SU-DHL-6 (cell line): ENCODE data around the gene DCLRE1C.

ENCODE experiments used
- H2AFZ ChIP-seq: fragments of 200-600 bp; sonication (generic); 2 replicates; pipeline ENCODE4 v1.6.1; 2014; ENCODE audit warnings: low read depth, mild to moderate bottlenecking, moderate library complexity, mixed read lengths, antibody characterized with exemption, low read length; ENCODE audit not compliant: severe bottlenecking
- H3F3A ChIP-seq: fragments of 200-600 bp; shearing (Covaris generic); 2 replicates; pipeline ENCODE4 v1.6.0; 2016; ENCODE audit warnings: antibody characterized with exemption, mild to moderate bottlenecking; ENCODE audit not compliant: insufficient read depth
- H3K27ac ChIP-seq: fragments of 200-600 bp; sonication (generic); 2 replicates; pipeline ENCODE4 v1.5.1; 2016; ENCODE audit warnings: low read depth, mild to moderate bottlenecking, low read length, moderate library complexity, mixed read lengths
- H3K27me3 ChIP-seq: fragments of 200-600 bp; sonication (generic), shearing (Covaris generic); 2 replicates; pipeline ENCODE4 v1.6.0; 2014; ENCODE audit warnings: mild to moderate bottlenecking, low read length
- H3K36me3 ChIP-seq: fragments of 200-600 bp; sonication (generic); 2 replicates; pipeline ENCODE4 v1.6.1; 2014; ENCODE audit warnings: mild to moderate bottlenecking, low read length, mixed read lengths
- H3K4me2 ChIP-seq: fragments of 300-600, 200-600 bp; shearing (Covaris generic), sonication (generic); 2 replicates; pipeline ENCODE4 v1.6.0; 2014; ENCODE audit warnings: low read length, low read depth, mild to moderate bottlenecking; ENCODE audit not compliant: poor library complexity, severe bottlenecking
- H3K4me3 ChIP-seq: fragments of 200-600 bp; sonication (generic); 2 replicates; pipeline ENCODE4 v1.5.1; 2014; ENCODE audit warnings: antibody characterized with exemption, low read length, mild to moderate bottlenecking, mixed read lengths; ENCODE audit not compliant: insufficient read depth, poor library complexity, severe bottlenecking
- H3K79me2 ChIP-seq: fragments of 200-600 bp; sonication (generic); 2 replicates; pipeline ENCODE4 v1.6.1; 2014; ENCODE audit warnings: mild to moderate bottlenecking, low read length, moderate library complexity; ENCODE audit not compliant: insufficient read depth
- H3K9ac ChIP-seq: fragments of 200-600 bp; sonication (generic); 2 replicates; pipeline ENCODE4 v1.7.0; 2014; ENCODE audit warnings: mild to moderate bottlenecking, low read length
- H3K9me2 ChIP-seq: fragments of 200-600 bp; sonication (generic); replicated peaks from 2 replicates; pipeline ENCODE4 v1.6.1; 2014; ENCODE audit warnings: low read length; ENCODE audit not compliant: insufficient read depth
- H3K9me3 ChIP-seq: fragments of 200-600 bp; sonication (generic); 2 replicates; pipeline ENCODE4 v1.6.1; 2014; ENCODE audit warnings: low read length, mixed read lengths; ENCODE audit not compliant: insufficient read depth
- H4K20me1 ChIP-seq: fragments of 200-600 bp; sonication (generic); 2 replicates; pipeline ENCODE4 v1.6.1; 2014; ENCODE audit warnings: low read depth, mild to moderate bottlenecking, antibody characterized with exemption, low read length, moderate library complexity, mixed read lengths
- CTCF ChIP-seq: fragments of 200-600 bp; sonication (generic); IDR thresholded peaks from one replicate; pipeline ENCODE4 v1.5.1; 2017; ENCODE audit warnings: antibody characterized with exemption, mild to moderate bottlenecking, low read length, moderate library complexity; ENCODE audit not compliant: insufficient read depth, poor library complexity, severe bottlenecking
- EZH2phosphoT487 ChIP-seq: fragments of 200-600 bp; sonication (generic), shearing (Covaris generic); conservative IDR thresholded peaks from 2 replicates; pipeline ENCODE4 v1.6.1; 2018; ENCODE audit warnings: mild to moderate bottlenecking, antibody characterized with exemption, low read length, moderate library complexity, mixed read lengths

DCLRE1C gene

GRCh38 chr10:14917827-14918226 lies 36.1 kb downstream of the DCLRE1C start:
- Histone ChIP-seq H3K27me3 (no peaks in the 10 kb centered on the region), H3K9me3 (peaks cover 20% of the 10 kb centered on the region; the same call in 1 of the 2 replicates), H2AFZ (no peak overlapping the region), H3K9me2 (no peaks in the 10 kb centered on the region), H3K4me2 (no peak overlapping the region), H3K36me3 (peaks cover 86% of the 10 kb centered on the region), H4K20me1 (no peaks in the 10 kb centered on the region), H3K4me3 (no peak overlapping the region), H3K9ac (no peak overlapping the region), H3K27ac (no peak overlapping the region), H3F3A (peaks cover 23% of the 10 kb centered on the region; the same call in 1 of the 2 replicates), H3K79me2 (no peaks in the 10 kb centered on the region; the same call in 1 of the 2 replicates)
- TF ChIP-seq CTCF (no peak), EZH2phosphoT487 (no peak)

- no peak overlapping the region for H3K9ac ChIP-seq
- H3K27me3 ChIP-seq: no peaks in the 10 kb centered on the region
- no peak overlapping the region for H3K27ac ChIP-seq
- no peak overlapping the region for H3K4me2 ChIP-seq
- H3K9me2 ChIP-seq: no peaks in the 10 kb centered on the region
- H3K9me3 ChIP-seq: peaks cover 20% of the 10 kb centered on the region; the same call in 1 of the 2 replicates
- peaks cover 26% of the 10 kb centered on the region; the same call in 1 of the 2 replicates for H3F3A ChIP-seq
- TF ChIP-seq EZH2phosphoT487 (no peak), CTCF (no peak)
- peaks cover 3% of the 10 kb centered on the region; the same call in 1 of the 2 replicates for H3K79me2 ChIP-seq
- peaks cover 78% of the 10 kb centered on the region for H3K36me3 ChIP-seq
- no peaks in the 10 kb centered on the region for H4K20me1 ChIP-seq
- H2AFZ ChIP-seq: no peak overlapping the region
- no peak overlapping the region for H3K4me3 ChIP-seq
These were observed 37.3 kb downstream of the DCLRE1C start for GRCh38 chr10:14916600-14916999.

GRCh38 chr10:14911801-14912200 lies 42.1 kb downstream of the DCLRE1C start:
- no peak for TF ChIP-seq CTCF
- no peak for TF ChIP-seq EZH2phosphoT487
- no peaks in the 10 kb centered on the region for H4K20me1 ChIP-seq
- peaks cover 56% of the 10 kb centered on the region for H3K36me3 ChIP-seq
- no peak overlapping the region for H2AFZ ChIP-seq
- peaks cover 3% of the 10 kb centered on the region; the same call in 1 of the 2 replicates for H3K79me2 ChIP-seq
- no peaks in the 10 kb centered on the region for H3K9me2 ChIP-seq
- no peak overlapping the region for H3K27ac ChIP-seq
- H3K4me2 ChIP-seq: no peak overlapping the region
- no peaks in the 10 kb centered on the region for H3K9me3 ChIP-seq
- H3K9ac ChIP-seq: no peak overlapping the region
- H3K4me3 ChIP-seq: no peak overlapping the region
- H3F3A ChIP-seq: peaks cover 48% of the 10 kb centered on the region; the same call in 1 of the 2 replicates
- no peaks in the 10 kb centered on the region for H3K27me3 ChIP-seq
